HepG2 (cell line): ENCODE data around the gene RBM14.

Experiments used
- NFYB ChIP-seq: sonication (generic); formaldehyde crosslinking; IDR thresholded peaks from 2 replicates; pipeline ENCODE4 v1.4.0; 2020; ENCODE audit warnings: missing genetic modification reagents
- SP2 ChIP-seq: sonication (generic); formaldehyde crosslinking; IDR thresholded peaks from 2 replicates; pipeline ENCODE4 v1.5.1; 2020; ENCODE audit warnings: mild to moderate bottlenecking, missing genetic modification reagents
- ZNF605 ChIP-seq: sonication (generic); formaldehyde crosslinking; IDR thresholded peaks from 2 replicates; pipeline ENCODE4 v1.8.0; 2022; ENCODE audit warnings: mild to moderate bottlenecking, missing genetic modification reagents
- ZNF839 ChIP-seq: sonication (generic); formaldehyde crosslinking; IDR thresholded peaks from 2 replicates; pipeline ENCODE4 v1.4.0; 2020; ENCODE audit warnings: missing genetic modification reagents, mild to moderate bottlenecking, borderline replicate concordance

DNA sequence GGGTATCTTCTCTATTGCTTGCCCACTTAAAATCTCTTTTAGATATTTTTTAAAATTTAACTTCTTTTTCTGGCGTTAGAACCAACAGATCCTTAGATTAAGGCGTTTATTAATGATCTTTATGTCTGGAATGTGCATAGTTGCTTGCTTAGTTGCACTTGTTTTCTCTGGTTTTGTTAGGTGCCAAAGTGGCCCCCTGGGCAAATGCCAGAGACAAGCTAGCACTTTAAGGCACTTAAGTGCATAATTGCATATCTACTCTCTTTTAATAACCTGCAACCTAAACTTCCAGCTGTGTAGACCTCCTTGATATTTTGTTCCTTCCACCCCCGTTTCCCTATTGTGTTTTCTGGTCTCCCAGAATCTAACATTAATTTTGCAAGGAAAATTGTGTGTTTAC, 25.4 kb downstream of the RBM14 start:
- no peak for TF ChIP-seq NFYB
- no peak for TF ChIP-seq SP2 (CRISPR knock-in tag)
- TF ChIP-seq ZNF605: no peak
- TF ChIP-seq ZNF839 (CRISPR knock-in tag): no peak
